ENCODE data around the gene DUOX1.
A peak's percentile ranks its signal among the peaks of the same experiment; 100 is the strongest.

Gene DUOX1

DNA sequence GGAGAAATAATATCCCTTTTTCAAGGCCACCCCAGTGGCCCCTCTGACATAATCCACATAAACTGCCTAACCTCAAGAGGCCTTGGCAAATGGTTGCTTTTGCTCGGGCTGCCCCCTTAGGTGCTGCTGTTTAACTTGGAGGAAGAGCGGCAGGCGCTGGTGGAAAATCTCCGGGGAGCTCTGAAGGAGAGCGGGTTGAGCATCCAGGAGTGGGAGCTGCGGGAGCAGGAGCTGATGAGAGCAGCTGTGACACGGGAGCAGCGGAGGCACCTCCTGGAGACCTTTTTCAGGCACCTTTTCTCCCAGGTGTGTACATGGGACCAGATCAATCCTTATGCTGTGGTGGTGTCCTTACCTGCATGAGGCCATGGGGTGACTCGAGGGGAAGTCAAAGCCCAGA is 15.0 kb downstream of the DUOX1 start:
- no peak for DNase-seq

DNA sequence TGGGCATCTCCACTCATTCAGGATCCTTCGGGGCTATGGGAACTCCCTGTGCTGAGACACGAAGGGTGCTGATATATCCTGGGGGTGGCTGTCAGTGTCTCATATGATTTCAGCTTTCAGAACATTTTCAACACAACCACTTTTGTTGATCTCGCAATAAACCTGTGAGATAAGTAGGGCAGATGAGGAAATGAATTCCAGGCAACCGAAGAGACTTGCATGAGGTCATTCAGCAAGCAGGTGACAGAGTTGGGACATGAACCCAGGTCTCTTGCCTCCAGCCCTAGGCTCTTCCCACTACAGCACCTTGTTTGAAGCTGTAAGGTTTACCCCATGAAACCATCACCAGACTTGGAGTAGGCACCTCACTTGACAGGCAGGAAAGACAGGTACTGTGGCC is 16.6 kb downstream of the DUOX1 start:
- no peak for DNase-seq

DNA sequence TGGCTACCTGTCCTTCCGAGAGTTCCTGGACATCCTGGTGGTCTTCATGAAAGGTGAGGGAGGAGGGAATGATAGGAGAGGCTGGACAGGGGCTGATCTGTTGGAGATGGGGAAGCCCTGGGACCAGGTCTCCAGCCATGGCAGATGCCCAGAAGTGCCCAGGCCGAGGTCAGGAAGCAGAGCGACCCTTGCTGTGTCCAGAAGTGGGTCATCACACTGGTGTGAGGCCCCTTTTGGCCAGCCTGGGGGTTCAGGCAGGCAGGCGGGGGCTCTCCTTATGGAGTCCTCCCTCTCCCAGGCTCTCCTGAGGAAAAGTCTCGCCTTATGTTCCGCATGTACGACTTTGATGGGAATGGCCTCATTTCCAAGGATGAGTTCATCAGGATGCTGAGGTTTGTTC is 17.8 kb downstream of the DUOX1 start:
- no peak for DNase-seq

DNA sequence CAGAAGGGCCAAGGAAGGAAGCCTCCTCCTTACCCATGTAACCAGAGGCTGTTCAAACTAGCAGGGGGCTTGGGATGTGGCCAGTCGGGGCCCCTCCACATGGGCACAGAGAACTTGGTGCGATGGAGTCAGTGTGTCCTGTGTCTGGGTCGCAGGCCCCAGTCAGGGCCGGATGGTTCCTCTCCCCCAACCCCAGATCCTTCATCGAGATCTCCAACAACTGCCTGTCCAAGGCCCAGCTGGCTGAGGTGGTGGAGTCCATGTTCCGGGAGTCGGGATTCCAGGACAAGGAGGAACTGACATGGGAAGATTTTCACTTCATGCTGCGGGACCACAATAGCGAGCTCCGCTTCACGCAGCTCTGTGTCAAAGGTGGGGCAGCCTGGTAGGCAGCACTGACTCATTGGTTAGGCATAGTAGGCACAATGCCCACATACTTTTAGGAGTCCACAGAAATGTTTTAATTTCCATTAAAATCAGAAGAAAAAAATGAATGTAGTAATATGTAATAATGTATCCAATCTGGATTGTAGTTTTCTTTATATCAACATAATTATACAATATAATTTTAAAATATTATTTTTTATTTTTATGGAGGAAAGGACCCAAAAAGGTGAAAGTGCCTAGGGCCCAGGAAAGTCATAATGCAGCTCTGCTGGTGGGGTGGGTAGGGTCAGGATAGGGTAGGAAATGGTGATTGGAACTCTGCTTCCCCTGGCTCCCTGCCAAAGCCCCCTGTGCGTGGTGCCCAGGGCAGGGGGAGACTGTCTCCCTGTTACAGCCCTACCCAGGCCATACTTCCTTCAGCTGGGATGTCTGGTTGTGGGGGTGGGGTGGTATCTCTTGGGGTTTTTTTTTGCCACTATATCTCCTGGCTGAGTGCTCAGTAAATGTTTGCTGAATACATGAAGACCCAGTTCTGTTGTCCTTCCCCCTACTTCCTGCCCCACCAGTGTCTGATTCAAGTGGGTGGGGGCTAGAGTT is 18.6 kb downstream of the DUOX1 start:
- DNase-seq = no peak

DNA sequence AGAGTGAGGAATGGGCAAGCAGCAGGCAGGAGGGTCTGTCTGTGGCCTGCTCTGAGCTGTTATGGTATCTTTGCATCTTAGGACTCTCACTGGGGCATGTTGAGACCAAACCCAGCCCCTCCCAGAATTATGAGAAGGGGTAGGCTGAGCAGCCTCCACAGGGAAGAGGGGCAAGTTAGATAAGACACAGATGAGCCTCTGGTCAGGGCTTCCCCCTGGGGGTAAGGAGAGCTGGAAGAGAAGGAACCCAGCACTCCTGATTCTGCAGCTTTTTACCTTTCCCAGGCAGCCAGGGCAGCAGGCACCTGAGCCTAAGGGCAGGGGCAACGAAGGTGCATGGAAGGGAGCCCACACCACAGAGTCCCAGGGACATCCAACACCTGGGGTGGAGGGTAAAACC is 19.3 kb downstream of the DUOX1 start:
- no peak for DNase-seq

DNA sequence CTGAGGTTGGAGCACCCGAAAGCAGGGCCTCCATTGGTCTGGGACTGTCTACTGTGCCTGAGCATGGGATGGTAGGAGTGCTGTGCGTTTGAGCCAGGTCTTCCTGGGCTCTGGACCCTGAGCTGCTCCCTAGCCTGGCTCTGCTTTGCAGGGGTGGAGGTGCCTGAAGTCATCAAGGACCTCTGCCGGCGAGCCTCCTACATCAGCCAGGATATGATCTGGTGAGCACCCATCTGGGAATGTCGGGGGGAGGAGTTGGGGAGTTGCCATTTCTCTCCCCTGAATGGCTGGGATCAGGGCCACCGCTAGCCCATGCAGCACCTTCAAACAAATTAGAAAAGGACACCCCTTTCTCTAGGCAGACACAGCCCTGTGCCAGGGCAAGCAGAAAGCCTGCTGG is 20.7 kb downstream of the DUOX1 start:
- DNase-seq = no peak

DNA sequence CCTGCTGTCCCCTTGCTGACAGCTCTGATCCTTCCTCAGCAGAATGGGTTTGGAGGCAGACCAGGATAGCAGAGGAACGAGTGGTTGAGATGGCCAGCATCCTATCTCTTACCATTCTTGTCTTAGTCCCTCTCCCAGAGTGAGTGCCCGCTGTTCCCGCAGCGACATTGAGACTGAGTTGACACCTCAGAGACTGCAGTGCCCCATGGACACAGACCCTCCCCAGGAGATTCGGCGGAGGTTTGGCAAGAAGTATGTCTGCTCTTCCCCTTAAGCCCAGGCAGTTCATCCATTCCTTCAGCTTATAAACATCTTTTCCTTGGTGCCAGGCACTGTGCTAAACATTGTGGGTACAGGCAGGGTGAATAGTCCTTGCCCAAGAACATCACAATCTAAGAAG is 21.2 kb downstream of the DUOX1 start:
- DNase-seq = no peak

DNA sequence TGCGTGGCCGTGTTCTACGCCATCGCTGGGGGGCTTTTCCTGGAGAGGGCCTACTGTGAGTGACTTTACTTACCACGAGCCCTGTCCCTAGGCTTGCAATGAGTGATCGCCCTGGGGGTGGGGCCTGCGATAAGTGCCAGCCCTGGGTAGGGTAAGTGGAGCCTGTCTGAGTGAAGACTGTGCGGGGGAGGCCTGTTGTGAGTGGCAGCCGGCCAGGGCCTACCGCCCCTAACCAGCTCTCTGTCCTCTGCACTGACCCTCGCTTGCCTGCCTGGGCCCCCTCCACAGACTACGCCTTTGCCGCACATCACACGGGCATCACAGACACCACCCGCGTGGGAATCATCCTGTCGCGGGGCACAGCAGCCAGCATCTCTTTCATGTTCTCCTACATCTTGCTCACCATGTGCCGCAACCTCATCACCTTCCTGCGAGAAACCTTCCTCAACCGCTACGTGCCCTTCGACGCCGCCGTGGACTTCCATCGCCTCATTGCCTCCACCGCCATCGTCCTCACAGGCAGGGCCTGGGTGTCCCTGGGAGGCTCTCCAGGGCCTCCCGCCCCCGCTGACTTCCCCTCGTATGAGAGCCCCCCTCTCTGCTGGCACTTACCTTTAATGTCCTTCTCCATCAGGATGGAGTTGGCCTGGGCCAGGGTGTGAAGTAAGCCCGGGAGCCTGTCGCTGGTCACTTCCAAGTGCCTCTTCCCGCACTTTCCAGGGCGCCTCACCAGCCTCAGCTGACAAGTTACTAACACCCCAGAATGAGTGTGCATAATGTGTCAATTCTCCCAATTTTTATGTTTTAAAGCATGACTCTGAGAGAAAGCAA is 22.4 kb downstream of the DUOX1 start:
- DNase-seq = no peak

DNA sequence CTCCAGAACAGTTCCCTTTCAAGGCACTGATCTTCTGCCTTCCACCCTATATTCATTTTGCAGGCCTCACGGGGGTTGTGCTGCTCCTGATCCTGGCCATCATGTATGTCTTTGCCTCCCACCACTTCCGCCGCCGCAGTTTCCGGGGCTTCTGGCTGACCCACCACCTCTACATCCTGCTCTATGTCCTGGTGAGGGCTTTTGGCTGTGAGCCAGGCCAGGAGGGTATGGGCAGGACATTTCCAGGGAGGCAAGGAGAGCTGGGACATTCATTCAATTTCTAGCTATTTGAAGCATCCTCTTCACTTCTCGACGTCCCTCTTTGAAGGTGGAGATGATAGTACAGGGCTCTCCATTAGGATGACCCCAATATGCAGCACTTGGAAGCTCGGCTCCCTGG is 25.9 kb downstream of the DUOX1 start:
- DNase-seq = no peak

DNA sequence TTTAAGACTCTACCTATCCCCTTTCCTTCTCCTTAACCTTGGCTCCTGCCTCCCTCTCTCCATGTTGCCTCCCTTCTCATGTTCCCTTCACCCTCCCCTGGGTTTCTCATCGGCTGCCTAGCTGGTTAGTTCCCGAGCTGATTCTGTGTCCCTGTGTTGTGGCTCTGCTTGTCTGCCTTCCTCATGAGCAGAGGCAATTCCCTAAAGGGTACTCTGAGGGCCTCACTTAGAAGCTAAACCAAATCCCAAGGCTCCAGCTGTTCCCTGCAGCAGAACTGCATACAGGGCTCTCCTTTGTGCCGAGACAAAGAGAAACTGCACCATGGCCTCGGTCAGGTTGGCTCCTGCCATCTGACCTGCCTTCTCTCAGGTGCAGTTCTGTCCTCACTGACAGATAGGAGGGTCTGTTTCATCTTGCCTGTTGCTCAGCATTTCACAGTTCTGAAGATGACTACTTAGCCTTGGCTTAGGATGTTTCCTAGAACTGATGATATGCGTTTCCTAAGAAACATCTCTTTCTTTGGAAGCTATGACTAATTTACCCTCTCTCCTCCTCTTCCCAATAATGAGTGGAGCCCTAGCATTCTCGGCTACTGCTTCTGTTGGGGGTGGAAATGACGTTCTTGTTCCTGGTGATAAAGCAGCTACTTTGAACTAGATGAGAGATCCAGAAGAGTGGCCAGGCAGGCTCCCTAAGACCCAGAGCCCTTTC is 27.1 kb downstream of the DUOX1 start:
- DNase-seq = no peak

DNA sequence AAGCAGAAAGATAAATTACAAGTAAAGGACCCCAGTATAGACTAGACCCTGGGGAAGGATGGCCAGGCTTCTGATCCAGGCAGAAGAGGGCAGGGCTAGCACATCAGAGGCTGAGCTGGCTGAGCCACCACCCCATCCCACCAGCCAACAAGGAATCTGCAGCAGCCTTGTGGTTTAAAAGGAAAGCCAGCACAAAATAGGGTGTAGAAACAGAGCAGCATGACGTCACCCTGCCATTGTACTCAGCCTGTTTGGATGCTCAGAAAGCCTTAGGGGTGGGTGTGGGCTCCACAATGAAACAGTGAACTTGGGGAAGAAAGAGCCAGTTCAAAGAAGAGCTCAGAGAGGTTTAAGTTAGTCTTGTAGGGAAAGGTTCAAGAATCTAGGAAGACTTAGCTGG is 28.2 kb downstream of the DUOX1 start:
- no peak for DNase-seq

DNA sequence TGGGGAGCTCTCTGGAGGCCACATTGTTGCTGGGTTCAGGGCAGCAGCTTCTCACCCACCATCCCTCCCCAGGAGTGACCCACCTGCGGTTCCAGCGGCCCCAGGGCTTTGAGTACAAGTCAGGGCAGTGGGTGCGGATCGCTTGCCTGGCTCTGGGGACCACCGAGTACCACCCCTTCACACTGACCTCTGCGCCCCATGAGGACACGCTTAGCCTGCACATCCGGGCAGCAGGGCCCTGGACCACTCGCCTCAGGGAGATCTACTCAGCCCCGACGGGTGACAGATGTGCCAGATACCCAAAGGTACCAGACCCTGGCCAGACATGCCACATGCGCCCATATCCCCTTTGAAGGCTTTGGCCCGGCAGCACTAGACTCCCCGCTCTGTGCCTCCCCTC is 31.9 kb downstream of the DUOX1 start:
- DNase-seq = no peak

DNA sequence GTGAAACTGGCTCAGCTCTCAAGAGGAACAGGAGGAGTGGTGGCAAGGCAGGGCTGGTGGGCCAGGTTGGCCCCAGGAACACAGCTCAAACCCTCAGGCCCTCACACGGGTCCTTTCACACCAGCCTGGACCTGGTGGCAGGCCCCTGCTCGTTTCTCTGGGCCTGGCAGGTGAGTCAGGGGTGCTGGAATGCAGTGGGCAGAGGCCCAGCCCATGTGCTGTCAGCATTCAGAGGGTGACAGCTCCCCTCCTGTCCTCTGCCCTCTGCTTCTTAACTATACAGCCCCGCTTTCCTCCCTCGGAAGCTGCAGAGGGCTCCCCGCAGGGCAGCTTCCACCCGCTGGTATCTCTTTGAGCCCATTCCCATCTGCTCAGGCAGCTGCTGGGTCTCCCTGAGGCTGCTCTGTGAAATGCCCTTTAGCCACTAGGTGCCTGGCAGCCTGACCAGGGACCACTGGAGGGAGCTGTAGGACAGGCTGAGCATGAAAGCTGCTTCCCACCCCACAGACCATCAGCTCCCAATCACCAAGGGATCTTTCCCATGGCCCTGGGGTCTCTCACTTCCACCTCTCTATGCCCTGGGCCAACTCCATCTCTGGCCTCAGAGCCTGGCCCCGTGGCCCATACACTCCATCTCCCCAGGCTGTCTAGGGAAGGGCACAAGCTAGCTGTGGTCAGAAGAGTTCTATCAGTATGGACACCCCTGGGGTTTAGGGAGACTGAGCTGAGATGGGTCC is 33.1 kb downstream of the DUOX1 start:
- DNase-seq = peak; percentile 80

DNA sequence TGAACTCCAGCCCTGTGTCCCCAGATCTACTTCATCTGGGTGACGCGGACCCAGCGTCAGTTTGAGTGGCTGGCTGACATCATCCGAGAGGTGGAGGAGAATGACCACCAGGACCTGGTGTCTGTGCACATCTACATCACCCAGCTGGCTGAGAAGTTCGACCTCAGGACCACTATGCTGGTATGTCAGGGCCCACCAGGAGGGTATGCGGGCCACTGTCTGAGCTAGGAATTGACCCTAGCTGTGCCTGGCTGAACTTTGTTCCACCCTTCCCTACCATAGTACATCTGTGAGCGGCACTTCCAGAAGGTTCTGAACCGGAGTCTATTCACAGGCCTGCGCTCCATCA is 33.7 kb downstream of the DUOX1 start:
- no peak for DNase-seq

DNA sequence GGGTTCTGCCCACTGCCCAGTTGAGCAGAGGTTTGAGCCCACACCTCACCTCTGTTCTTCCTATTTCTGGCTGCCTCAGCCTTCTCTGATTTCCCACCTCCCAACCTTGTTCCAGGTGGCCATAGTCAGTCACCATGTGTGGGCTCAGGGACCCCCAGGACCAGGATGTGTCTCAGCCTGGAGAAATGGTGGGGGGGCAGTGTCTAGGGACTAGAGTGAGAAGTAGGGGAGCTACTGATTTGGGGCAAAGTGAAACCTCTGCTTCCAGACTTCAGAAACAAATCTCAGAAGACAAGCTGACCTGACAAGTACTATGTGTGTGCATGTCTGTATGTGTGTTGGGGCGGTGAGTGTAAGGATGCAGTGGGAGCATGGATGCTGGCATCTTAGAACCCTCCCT is 35.1 kb downstream of the DUOX1 start:
- DNase-seq = no peak

DNA sequence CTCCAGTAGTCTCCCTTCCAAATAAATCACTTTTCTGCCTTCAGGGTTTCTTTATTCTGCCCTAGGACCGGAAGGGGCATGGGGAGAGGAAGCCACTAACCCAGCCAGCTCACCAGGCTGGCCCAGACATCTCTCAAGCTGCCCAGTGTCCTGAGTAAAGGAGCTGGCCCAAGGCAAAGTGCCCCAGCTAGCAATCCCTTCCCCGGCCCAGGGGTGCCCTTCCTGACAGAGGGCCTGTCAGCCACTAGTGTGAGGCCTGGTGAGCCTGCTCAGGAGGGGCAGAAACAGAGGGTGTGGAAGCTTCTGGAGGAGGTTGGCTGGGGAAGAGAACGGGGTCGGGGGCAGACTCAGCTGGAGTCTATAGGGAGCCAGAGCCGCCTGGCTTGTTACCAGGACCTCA is 35.7 kb downstream of the DUOX1 start:
- no peak for DNase-seq

DNA sequence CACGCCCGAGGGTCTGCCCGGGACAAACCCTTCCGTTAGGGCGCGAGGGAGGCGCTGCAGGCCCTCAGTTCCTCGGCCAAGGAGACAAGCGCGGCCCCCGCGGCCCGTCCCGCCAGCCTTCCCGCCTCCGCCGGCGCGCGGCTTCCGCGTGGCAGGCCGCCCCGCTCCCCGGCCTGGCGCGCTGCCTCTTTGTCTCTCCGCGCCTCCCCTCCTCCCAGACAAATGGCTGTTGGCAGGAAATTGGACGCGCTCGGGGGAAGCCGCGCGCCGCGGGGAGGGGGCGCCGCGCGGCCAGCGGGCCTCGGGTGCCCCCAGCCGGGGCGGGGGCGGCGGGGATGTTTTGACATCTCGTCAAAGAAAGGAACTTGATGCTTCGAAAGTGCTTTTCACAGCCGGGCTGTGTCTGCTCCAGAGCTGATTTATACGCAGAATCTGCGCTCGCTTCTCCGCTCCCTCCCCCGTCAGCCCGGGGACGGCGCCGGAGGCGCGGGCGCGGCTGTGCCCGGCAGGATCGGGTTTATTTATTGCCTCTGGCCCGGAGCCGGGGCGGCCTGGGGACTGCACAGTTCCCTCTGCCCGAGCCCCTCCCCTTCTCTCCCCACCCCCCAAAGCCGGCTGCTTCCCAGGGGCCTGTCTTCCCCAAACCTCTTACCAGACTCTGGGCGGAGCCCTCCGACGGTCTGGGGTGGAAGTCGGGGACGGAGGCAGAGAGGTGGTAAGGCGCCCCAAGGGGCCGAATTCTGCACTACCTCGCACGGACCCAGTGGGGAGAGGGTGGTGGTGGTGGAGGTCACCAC is 37.2 kb downstream of the DUOX1 start:
- DNase-seq = peak; percentile 91

DNA sequence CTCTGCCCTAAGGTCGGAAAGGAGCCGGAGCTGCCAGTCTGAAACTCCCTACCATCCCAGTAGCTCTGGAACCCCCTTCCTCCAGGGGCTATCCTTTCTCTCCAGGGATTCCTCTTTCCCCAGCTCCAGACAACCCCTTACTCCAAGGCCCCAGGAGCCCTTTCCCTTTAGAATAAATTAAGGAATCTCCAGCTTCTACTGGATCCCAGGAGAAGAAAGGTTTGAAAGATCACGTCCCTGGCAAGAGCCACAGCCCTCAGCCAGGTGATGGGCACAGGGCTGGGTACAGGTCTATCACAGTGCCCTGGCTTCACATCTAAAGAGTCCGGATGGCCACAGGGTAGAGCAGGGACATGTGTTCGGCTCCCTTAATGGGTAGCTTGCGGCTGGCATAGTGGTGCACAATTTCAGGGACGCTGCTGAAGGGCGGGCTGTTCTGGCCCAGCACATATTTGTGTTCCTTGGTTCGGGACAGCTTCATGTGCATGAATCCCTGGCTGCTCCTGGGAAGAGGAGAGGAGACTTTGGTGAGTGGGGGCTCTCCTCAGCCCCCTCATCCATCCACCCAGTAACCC is 37.9 kb downstream of the DUOX1 start:
- no peak for DNase-seq

DNA sequence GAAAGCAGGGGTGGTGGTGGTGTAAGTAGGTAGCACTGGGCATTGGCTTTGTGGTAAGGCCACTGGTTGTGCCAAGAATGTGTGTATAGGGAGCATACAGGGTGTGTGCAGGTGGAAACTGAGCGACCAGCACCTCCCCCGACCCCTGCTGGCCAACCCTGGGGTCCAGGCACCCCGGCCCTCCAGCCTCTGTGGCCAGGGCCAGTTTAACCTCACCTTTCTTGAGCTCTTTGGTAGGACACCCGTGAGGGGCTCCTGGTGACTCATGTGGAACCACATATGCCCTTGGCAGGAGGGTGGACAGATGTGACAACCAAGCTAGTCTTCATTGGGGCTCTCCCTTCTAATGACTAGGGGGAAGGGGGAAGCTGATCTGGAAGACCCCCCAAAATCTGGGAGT is 38.5 kb downstream of the DUOX1 start:
- DNase-seq = peak; percentile 27

DNA sequence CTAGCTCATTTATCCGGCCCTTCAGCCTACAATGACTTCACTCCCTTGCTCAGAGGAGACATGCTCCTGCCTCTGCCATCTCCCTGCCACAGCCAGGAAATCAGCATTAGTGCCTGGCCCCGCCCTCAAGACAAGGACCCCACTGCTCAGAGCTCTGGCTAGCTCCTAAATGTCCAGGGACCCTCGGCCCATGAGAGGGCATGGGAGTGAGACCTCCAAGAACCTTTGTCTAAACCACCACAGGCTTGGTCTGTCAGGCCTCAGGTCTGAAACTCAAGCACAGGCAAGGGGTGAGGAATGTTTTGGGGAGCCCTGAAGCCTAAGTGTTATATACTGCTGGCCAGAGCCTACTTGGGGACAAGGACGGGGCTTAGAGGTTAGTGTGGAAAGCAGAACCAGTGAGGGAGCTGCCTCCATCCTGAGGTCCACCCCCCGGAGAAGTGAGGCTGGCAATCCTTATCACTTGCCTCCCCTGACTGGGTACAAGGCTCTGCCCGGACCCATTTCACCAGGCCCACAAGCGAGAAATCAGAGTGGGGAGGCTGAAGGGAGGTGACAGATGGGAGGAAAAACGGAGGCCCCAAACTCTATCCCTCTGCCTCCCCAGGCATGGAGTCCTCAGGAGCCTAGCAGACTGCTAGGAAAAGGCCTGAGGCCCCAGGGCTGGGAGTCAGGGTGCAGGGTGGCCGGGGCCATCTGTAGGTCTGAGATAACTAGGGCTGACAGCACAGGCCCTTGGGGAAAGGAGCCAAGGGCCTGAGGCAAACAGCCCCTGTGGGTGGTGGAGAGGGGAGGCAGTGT is 39.2 kb downstream of the DUOX1 start:
- peak; percentile 81 for DNase-seq

All from hematopoietic multipotent progenitor cell treated with erythropoietin and hydrocortisone succinate and interleukin-3 and kit ligand, for 8 days (in vitro differentiated cells).